Hematopoietic multipotent progenitor cell treated with erythropoietin and hydrocortisone succinate and interleukin-3 and kit ligand, for 8 days (in vitro differentiated cells): ENCODE data around the gene CLEC19A.

ENCODE experiments used
- DNase-seq: peaks from one replicate; pipeline ENCODE4 v3.0.0-alpha.2; 2015

CLEC19A gene

DNA sequence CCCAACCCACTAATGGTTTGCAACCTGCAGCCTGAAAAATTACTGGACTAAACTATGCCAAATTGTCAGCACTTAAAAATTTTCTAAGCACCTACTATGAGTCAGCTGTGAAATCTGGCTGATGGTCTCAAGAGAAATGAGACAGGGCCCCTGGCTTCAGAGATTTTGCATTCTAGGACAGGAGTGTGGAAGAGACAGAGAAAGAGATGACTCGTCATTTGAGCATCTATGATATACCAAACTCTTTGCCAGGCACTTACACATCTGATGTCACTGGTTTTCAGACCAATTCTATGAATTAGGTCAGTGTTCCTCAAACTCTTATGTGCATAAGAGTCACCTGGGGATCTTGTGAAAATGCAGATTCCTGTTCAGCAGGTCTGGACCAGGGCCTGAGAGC, 44.4 kb downstream of the CLEC19A start:
- no peak for DNase-seq

DNA sequence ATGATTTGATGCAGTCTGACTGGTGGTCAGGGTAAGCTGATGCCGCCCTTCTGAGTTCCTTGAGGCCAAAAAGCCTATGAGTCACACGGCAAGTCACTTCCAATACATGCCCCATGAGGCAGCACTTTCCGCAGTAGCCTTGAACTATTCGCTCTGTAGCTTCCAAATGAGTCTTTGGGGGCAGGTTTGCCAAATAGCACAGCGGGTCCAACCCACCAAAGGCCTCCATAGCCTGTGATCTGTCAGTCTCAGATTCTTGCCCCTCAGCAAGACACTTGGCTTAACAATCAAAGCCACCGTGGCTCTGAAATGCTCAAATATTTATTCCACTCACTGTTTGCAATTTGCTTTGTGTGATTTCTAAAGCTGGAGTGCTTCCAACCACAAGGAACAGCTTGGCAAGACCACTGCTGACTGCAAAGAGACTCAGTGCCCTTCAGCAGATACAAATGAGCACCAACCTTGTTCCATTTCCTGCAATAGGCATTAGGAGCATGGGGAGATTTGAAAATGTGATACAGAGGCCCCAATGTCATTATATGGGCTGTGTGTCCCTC, 45.4 kb downstream of the CLEC19A start:
- no peak for DNase-seq

DNA sequence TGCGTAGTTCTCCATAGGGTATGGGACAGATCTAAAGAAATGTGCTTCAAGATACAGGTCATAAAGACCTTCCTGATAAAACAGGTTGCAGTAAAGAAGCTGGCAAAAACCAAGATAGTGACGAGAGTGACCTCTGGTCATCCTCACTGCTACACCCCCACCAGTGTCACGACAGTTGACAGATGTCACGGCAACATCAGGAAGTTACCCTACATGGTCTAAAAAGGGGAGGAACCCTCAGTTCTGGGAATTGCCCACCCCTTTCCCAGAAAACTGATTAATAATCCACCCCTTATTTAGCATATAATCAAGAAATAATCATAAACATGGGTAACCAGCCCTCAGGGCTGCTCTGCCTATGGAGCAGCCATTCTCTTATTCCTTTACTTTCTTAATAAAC, 46.3 kb downstream of the CLEC19A start:
- no peak for DNase-seq

DNA sequence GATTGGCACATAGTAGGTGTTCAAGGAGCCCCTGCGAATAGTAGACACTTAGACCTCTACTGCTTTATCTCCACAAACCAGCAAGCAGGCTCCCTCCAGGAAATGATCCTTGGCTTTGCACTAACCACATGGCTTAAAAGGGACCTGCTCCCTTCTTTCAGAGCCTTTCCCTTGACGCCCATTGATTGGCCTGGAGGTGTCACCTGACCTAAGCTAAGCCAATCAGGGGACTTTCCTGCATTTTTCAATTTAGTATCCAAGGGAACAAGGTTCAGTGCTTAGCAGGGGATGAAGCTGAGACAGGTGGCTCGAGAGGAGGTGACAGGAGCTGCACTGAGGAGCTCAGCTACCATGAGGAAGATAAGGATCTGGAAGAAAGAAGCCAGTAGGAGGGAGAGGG, 52.8 kb downstream of the CLEC19A start:
- DNase-seq = peak; percentile 5

DNA sequence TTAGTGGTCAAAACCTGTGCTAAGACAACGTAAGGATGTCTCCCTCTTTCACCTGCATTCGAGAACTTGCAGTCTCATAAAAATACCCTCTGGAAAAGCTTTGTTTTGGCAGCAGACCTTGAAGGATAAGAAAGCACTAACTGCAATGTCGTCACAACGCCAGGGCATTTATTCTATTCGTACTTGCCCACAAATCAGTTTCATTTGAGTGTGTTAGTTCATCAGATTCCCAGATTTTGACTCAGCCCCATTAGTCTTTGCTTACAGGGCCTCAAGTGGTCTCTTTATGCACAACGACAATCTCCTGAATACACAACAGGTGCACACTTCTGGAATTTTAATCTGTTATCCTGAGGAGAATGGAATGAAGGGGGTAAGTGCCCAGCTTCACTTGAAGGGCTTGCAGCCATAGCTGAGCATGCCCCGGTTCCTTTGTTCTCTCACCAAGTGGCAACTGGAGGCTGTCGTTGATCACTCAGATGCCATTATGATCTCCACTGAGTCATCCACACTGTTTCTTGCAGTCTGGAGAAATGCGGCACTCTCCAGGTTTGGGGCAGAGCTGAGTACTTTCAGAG, 58.8 kb downstream of the CLEC19A start:
- no peak for DNase-seq

DNA sequence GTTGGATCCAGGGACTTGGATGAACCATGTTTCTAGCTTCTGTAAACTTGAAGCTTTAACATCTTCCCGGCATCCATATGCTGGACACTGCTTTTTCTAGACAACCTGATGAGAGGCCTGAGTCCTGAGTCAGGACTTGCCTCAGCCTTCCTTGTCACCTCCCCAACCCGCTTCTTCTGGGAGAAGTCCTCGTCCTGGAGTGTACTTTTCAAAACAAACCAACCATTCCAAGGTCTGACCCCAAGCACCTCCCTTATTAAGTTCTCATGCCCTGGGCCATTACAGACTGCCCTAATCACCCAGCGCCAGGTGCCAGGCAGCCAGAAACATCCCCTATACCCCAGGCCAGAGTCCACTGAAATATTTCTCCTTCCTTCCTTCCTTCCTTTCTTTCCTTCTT, 59.4 kb downstream of the CLEC19A start:
- DNase-seq = no peak

DNA sequence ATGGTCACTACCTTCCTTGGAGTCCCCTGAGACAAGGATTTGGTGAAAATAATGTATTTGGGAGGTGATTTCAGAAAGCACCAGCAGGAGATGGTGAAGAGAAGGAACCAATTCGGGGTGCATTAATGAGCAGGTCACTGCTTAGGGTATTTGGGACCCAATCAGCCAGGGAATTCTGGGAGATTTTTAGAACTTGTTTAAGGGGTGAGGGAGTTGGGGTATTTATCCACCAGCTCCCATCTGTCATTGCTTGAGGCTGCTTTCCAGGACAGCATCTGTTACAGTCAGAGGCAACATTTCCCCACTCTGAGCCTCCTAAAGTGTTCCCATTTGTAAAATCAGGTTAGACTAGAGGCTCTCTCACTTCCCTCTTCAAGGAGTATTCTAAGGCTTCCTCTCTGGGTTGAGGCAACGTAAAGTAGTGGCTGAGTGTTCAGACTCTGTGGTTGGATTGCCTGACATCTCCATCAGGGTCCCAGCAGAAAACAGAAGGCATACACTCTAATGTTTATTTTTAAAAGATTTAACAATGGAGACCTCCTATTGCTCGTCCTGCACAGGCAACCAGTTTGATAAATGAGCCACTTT, 60.9 kb downstream of the CLEC19A start:
- DNase-seq = no peak

DNA sequence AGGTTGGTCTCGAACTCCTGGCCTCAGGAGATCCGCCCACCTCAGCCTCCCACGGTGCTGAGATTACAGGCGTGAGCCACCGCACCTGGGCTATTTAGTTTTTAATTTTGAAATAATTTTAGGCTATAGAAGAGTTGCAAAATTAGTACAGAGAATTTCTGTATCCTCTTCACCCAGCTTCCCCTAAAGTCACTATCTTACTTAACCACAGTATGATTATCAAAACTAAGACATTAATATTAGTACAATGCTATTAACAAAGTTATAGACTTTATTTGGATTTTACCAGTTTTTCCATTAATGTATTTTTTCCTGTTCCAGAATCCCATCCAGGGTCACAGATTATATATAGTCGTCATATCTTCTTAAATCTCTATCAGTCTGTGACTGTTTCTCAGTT, 62.6 kb downstream of the CLEC19A start:
- DNase-seq = no peak

DNA sequence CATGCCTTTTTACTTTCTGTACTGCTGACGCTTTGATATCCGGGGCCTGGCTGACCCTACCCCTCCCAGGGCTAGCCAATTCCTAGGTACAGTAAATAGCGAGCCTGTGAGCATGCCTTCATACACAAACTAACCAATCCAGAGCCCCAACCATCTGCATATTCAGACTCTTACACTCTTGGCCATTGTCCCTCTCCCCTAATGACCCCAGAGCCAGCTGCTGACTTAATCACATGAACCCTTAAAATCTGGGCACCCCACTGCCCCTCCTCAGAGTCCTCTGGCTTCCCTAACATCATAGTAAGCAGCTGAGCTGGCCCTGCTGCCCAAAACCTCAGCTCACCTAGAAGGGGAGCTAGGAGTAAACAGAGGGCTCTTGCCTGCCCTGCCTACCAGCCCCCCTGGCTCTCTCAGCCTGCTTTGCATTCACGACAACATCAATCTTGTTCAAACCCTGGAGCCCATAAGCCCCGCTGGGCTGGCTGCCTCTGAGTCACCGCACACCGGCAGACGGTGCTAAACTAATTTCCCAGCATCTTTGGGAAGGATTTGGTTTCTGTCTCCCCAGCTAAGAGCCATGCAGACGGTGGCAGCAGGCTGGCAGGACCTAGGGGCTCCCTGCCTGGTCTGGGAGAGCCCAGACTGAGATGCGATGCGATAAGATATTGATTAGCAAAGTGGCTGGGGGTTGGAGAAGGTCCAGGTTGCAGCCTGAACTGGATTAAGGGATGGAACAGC, 63.2 kb downstream of the CLEC19A start:
- no peak for DNase-seq

DNA sequence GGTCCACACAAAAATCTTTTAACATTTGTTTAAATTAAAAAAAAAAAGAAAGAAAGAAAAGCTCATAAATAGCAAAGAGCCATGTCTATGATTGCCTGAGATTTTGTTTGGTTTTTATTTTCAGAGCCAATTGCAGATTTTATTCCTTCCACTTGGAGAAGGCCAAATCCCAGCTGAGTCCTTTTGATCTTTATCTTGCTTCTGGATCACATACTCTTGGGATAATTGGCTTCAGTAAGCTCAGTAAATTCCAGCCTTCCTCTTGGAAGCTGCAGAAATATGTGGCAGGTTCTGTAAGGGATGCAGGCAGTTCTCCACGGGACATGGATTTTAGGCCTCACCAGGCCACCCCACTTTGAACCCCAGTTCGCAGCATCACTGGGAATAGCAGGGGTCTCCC, 68.8 kb downstream of the CLEC19A start:
- no peak for DNase-seq

DNA sequence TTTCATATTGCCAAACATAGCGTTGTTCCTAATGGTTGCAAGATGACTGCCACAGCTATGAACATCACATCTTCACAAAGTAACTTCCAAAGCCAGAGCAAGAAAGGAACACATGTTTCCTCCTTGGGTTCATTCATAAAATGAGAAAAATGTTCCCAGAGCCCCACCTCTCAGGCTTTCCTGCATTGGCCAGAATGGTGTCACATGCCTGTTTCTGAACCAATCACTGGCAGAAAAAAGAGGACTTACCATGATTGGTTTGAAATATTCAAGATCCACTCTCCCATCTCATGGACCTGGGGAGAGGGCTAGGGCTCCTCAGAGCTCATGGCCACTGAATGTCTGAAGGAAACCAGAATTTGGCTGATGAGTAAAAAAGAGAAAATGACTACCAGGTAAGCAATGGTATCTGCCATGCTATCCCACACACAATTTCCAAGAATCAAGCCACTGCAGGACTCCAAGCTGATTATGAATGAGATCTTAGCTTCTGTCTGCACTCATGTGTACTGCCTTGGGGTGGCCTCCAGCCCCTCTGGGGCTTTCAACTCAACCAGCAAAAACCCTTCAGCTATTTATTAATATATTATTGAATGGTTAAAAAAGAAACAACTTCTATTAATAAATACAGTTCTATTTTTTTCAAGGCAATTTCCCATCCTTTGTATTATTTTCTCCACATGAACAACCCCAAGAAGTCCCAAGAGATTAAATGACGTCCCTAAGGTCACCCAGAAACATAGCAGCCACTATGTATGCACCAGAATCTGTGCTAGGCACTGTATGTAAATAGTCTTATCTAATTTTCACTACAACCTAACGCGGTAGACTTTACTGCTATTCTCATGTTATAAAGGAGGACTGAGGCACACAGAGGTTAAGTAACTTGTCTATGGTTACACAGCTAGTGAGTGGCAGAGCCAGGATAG, 70.8 kb downstream of the CLEC19A start:
- DNase-seq = no peak

DNA sequence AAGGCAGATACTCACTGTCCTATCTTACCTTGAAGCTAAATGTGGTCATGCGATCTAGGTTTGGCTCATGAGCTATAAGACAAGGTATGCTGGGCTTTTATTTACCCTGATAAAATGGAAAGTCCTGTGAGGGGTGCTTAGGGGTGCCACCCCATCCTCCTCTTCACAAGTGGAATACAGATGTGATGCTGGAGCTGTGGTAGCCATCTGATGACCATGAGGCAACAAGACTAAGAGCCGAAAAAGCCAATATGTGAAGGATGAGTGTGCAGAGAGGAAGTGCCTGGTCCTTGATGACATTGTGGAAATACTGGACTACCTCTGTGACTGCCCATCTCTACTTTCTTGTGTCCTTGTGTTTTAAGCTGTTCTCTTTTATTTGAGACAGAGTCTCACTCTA, 74.0 kb downstream of the CLEC19A start:
- DNase-seq = no peak
